Measurements from ENCODE around the gene C2CD2.
"Not testable (repeated sequence)": the region's sequence is repeated elsewhere in the genome, so short reads cannot be mapped to it uniquely, and the experiment has no call there.

Gene C2CD2

GRCh38 chr21:41952568-41953248 is 1.1 kb downstream of the C2CD2 start:
- TF ChIP-seq CTCF (IDR thresholded peaks at IDR 0.05; ENCODE audit: low read depth, low read length, poor library complexity, severe bottlenecking) (no peak), EZH2phosphoT487 (IDR thresholded peaks at IDR 0.05; ENCODE audit: borderline replicate concordance, low read length) (no peak)
- Histone ChIP-seq H4K20me1 (ENCODE audit: control insufficient read depth, insufficient read depth, low read depth, low read length) (no peaks in the 10 kb centered on the region), H3K9me2 (replicated peaks; ENCODE audit: control insufficient read depth, low read length) (no peaks in the 10 kb centered on the region), H3K4me2 (ENCODE audit: low read length) (peak overlapping the region; percentile 74), H3K4me1 (ENCODE audit: control insufficient read depth, low read length) (peaks cover 50% of the 10 kb centered on the region), H3K79me2 (ENCODE audit: control insufficient read depth, low read length) (peaks cover 38% of the 10 kb centered on the region), H3K36me3 (ENCODE audit: control insufficient read depth, low read length) (no peaks in the 10 kb centered on the region), H3K4me3 (ENCODE audit: low read length) (peak overlapping the region; percentile 74), H3F3A (ENCODE audit: control insufficient read depth, insufficient read depth) (peaks cover 13% of the 10 kb centered on the region), H3K9me3 (ENCODE audit: control insufficient read depth, insufficient read depth, low read length) (no peaks in the 10 kb centered on the region), H3K27me3 (ENCODE audit: control insufficient read depth, low read length) (no peaks in the 10 kb centered on the region), H3K27ac (ENCODE audit: low read depth, low read length) (no peak overlapping the region)

- peak overlapping the region; percentile 74 for H3K4me2 ChIP-seq (ENCODE audit: low read length)
- peaks cover 38% of the 10 kb centered on the region for H3K79me2 ChIP-seq (ENCODE audit: control insufficient read depth, low read length)
- no peaks in the 10 kb centered on the region for H4K20me1 ChIP-seq (ENCODE audit: control insufficient read depth, insufficient read depth, low read depth, low read length)
- peak overlapping the region; percentile 74 for H3K4me3 ChIP-seq (ENCODE audit: low read length)
- TF ChIP-seq EZH2phosphoT487 (IDR thresholded peaks at IDR 0.05; ENCODE audit: borderline replicate concordance, low read length) = no peak
- TF ChIP-seq CTCF (IDR thresholded peaks at IDR 0.05; ENCODE audit: low read depth, low read length, poor library complexity, severe bottlenecking) = no peak
- H3K36me3 ChIP-seq (ENCODE audit: control insufficient read depth, low read length) = no peaks in the 10 kb centered on the region
- H3K9me3 ChIP-seq (ENCODE audit: control insufficient read depth, insufficient read depth, low read length) = no peaks in the 10 kb centered on the region
- H3K9me2 ChIP-seq (replicated peaks; ENCODE audit: control insufficient read depth, low read length) = no peaks in the 10 kb centered on the region
- H3K27me3 ChIP-seq (ENCODE audit: control insufficient read depth, low read length) = no peaks in the 10 kb centered on the region
- peaks cover 8% of the 10 kb centered on the region; the same call in 1 of the 2 replicates for H3F3A ChIP-seq (ENCODE audit: control insufficient read depth, insufficient read depth)
- no peak overlapping the region for H3K27ac ChIP-seq (ENCODE audit: low read depth, low read length)
- peaks cover 44% of the 10 kb centered on the region for H3K4me1 ChIP-seq (ENCODE audit: control insufficient read depth, low read length)
Observed at GRCh38 chr21:41951876-41952567, 1.8 kb downstream of the C2CD2 start.

GRCh38 chr21:41950941-41951351 is 2.9 kb downstream of the C2CD2 start:
- H3K9me2 ChIP-seq (replicated peaks; ENCODE audit: control insufficient read depth, low read length) = no peaks in the 10 kb centered on the region
- no peak overlapping the region for H3K27ac ChIP-seq (ENCODE audit: low read depth, low read length)
- peaks cover 38% of the 10 kb centered on the region for H3K4me1 ChIP-seq (ENCODE audit: control insufficient read depth, low read length)
- H3K36me3 ChIP-seq (ENCODE audit: control insufficient read depth, low read length) = no peaks in the 10 kb centered on the region
- no peaks in the 10 kb centered on the region for H3K9me3 ChIP-seq (ENCODE audit: control insufficient read depth, insufficient read depth, low read length)
- peaks cover 5% of the 10 kb centered on the region; the same call in 1 of the 2 replicates for H3F3A ChIP-seq (ENCODE audit: control insufficient read depth, insufficient read depth)
- peaks cover 42% of the 10 kb centered on the region for H3K79me2 ChIP-seq (ENCODE audit: control insufficient read depth, low read length)
- TF ChIP-seq EZH2phosphoT487 (IDR thresholded peaks at IDR 0.05; ENCODE audit: borderline replicate concordance, low read length) (no peak), CTCF (IDR thresholded peaks at IDR 0.05; ENCODE audit: low read depth, low read length, poor library complexity, severe bottlenecking) (no peak)
- no peak overlapping the region for H3K4me2 ChIP-seq (ENCODE audit: low read length)
- no peak overlapping the region for H3K4me3 ChIP-seq (ENCODE audit: low read length)
- no peaks in the 10 kb centered on the region for H4K20me1 ChIP-seq (ENCODE audit: control insufficient read depth, insufficient read depth, low read depth, low read length)
- H3K27me3 ChIP-seq (ENCODE audit: control insufficient read depth, low read length) = no peaks in the 10 kb centered on the region

- not testable (repeated sequence) for H3K4me2 ChIP-seq (ENCODE audit: low read length); H3K9me3 ChIP-seq (ENCODE audit: control insufficient read depth, insufficient read depth, low read length); H3K27ac ChIP-seq (ENCODE audit: low read depth, low read length); H3K4me3 ChIP-seq (ENCODE audit: low read length); H3K27me3 ChIP-seq (ENCODE audit: control insufficient read depth, low read length); H3K9me2 ChIP-seq (replicated peaks; ENCODE audit: control insufficient read depth, low read length); H3K36me3 ChIP-seq (ENCODE audit: control insufficient read depth, low read length); H3F3A ChIP-seq (ENCODE audit: control insufficient read depth, insufficient read depth); H4K20me1 ChIP-seq (ENCODE audit: control insufficient read depth, insufficient read depth, low read depth, low read length)
- Histone ChIP-seq H3K79me2 (ENCODE audit: control insufficient read depth, low read length) (peaks cover 51% of the 10 kb centered on the region), H3K4me1 (ENCODE audit: control insufficient read depth, low read length) (peaks cover 26% of the 10 kb centered on the region)
Observed at GRCh38 chr21:41949631-41950030, 4.2 kb downstream of the C2CD2 start.
